Esophagus mucosa (tissue), 1 donor: ENCODE data around the gene GOSR2. TPM values are rescaled to one million over a fixed set of nuclear protein-coding genes. Genes with fewer than 3 reads are reported as not detected.
"Not testable (repeated sequence)": the region's sequence is repeated elsewhere in the genome, so short reads cannot be mapped to it uniquely, and the experiment has no call there.

Experiments
- ATAC-seq: fragments of 200-7000 bp; cut with Tn5 transposase; one replicate; pipeline ENCODE4 v1.9.1; 2020
- total RNA-seq: library from RNA; stranded (reverse); gene quantifications from one replicate; pipeline ENCODE4 v1.2.4, GENCODE V29; 2023
- donor health status: DM: yes; HTN: yes; CAD: no.

Gene GOSR2
- total RNA-seq, 1 donor from 2014 or later: 21.4 TPM

GRCh38 chr17:46894476-46895151 is 28.3 kb upstream of the GOSR2 start:
- peak; percentile 13 for ATAC-seq

- no peak for ATAC-seq
Measured at GRCh38 chr17:46895171-46895570, 27.8 kb upstream of the GOSR2 start.

GRCh38 chr17:46896991-46897390 is 26.0 kb upstream of the GOSR2 start:
- ATAC-seq: no peak

- ATAC-seq: no peak
Measured at GRCh38 chr17:46898364-46898763, 24.6 kb upstream of the GOSR2 start.

- no peak for ATAC-seq
Measured at GRCh38 chr17:46898860-46899259, 24.1 kb upstream of the GOSR2 start.

GRCh38 chr17:46901291-46901690 is 21.7 kb upstream of the GOSR2 start:
- ATAC-seq: no peak

GRCh38 chr17:46903762-46904672 is 18.9 kb upstream of the GOSR2 start:
- ATAC-seq: no peak

GRCh38 chr17:46908068-46908737 is 14.8 kb upstream of the GOSR2 start:
- ATAC-seq: no peak

- ATAC-seq: no peak
Measured at GRCh38 chr17:46910179-46910927, 12.6 kb upstream of the GOSR2 start.

- no peak for ATAC-seq
Measured at GRCh38 chr17:46911311-46911710, 11.6 kb upstream of the GOSR2 start.

GRCh38 chr17:46915596-46915995 is 7.4 kb upstream of the GOSR2 start:
- ATAC-seq: peak; percentile 22

- no peak for ATAC-seq
Measured at GRCh38 chr17:46916211-46916610, 6.7 kb upstream of the GOSR2 start.

- ATAC-seq: no peak
Measured at GRCh38 chr17:46916623-46917022, 6.3 kb upstream of the GOSR2 start.

- no peak for ATAC-seq
Measured at GRCh38 chr17:46917041-46917440, 5.9 kb upstream of the GOSR2 start.

- no peak for ATAC-seq
Measured at GRCh38 chr17:46917516-46917915, 5.4 kb upstream of the GOSR2 start.

- ATAC-seq: not testable (repeated sequence)
Measured at GRCh38 chr17:46921962-46922361, 998 bp upstream of the GOSR2 start.

GRCh38 chr17:46922487-46922803 is 515 bp upstream of the GOSR2 start:
- ATAC-seq: no peak

- no peak for ATAC-seq
Measured at GRCh38 chr17:46925185-46925868, 2.4 kb downstream of the GOSR2 start.

GRCh38 chr17:46928467-46929261 is 5.7 kb downstream of the GOSR2 start:
- ATAC-seq: no peak

GRCh38 chr17:46929413-46929812 is 6.5 kb downstream of the GOSR2 start:
- ATAC-seq: peak; percentile 69

- ATAC-seq: no peak
Measured at GRCh38 chr17:46930051-46930450, 7.1 kb downstream of the GOSR2 start.
